ENCODE measurements around the gene CBLN2. TPM values are rescaled to one million over a fixed set of nuclear protein-coding genes. Genes with fewer than 3 reads are reported as not detected.

Gene CBLN2
- total RNA-seq, 1 experiment from 2014 or later, result not detected

GRCh38 chr18:72555968-72556367 lies 11.8 kb upstream of the CBLN2 start:
- Mint-ChIP-seq H3K4me1 (ENCODE audit: low read depth, unreplicated experiment) (no peaks in the 10 kb centered on the region), H3K36me3 (ENCODE audit: insufficient read depth, unreplicated experiment) (no peaks in the 10 kb centered on the region), H3K27me3 (ENCODE audit: insufficient read depth, unreplicated experiment) (no peaks in the 10 kb centered on the region), H3K4me3 (ENCODE audit: unreplicated experiment) (no peak overlapping the region), H3K27ac (ENCODE audit: unreplicated experiment) (no peak overlapping the region), H3K9me3 (ENCODE audit: unreplicated experiment) (no peaks in the 10 kb centered on the region)
- no peaks in the 10 kb centered on the region for H3K9me3 ChIP-seq
- BruUV-seq (replicated peaks), result no TSS peak
- no peak for DNase-seq
- no peak for TF ChIP-seq CTCF (IDR thresholded peaks at IDR 0.05; ENCODE audit: insufficient read depth in 1 of 2, low read depth in 1 of 2, low read length in 1 of 2, severe bottlenecking in 1 of 2, unreplicated experiment in 1 of 2)
- H3K4me3 ChIP-seq (ENCODE audit: low read depth, low read length), result no peak overlapping the region
- intact Hi-C loops (cut with micrococcal nuclease; ENCODE audit: unreplicated experiment), result no loop called here
- ChIA-PET POLR2A (no interaction called here), CTCF (no interaction called here)
- no peaks in the 10 kb centered on the region for H3K36me3 ChIP-seq (ENCODE audit: control insufficient read depth, insufficient read depth, low read length)
- no peaks in the 10 kb centered on the region for H3K4me1 ChIP-seq
- H3K27me3 ChIP-seq (replicated peaks; ENCODE audit: control insufficient read depth, insufficient read depth, low read length), result no peaks in the 10 kb centered on the region

DNA sequence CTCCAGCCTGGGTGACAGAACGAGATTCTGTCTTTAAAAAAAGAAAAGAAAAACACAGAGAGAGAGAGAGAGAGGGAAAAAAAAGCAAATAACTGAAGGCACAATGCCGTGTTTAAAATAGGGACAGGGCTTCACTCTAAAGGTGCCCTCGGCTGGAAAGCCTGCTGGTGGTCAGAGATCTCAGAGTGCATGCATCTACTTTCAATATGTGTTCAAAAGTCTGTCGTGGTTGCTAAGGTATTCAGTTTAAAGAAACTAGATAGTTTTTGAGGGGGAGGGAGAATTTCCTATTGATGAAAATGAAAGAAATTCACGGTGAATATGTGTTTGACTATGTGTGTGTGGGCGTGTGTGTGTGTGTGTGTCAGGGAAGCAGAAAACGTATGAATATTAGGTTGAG lies 11.0 kb upstream of the CBLN2 start:
- H3K27ac Mint-ChIP-seq (ENCODE audit: unreplicated experiment), result no peak overlapping the region
- H3K36me3 Mint-ChIP-seq (ENCODE audit: insufficient read depth, unreplicated experiment), result no peaks in the 10 kb centered on the region
- no peaks in the 10 kb centered on the region for H3K27me3 ChIP-seq (replicated peaks; ENCODE audit: control insufficient read depth, insufficient read depth, low read length)
- no peaks in the 10 kb centered on the region for H3K4me1 Mint-ChIP-seq (ENCODE audit: low read depth, unreplicated experiment)
- H3K4me3 ChIP-seq (ENCODE audit: low read depth, low read length), result no peak overlapping the region
- no peaks in the 10 kb centered on the region for H3K27me3 Mint-ChIP-seq (ENCODE audit: insufficient read depth, unreplicated experiment)
- DNase-seq, result no peak
- TF ChIP-seq CTCF (IDR thresholded peaks at IDR 0.05; ENCODE audit: insufficient read depth in 1 of 2, low read depth in 1 of 2, low read length in 1 of 2, severe bottlenecking in 1 of 2, unreplicated experiment in 1 of 2), result no peak
- no peaks in the 10 kb centered on the region for H3K4me1 ChIP-seq
- H3K9me3 ChIP-seq, result no peaks in the 10 kb centered on the region
- H3K4me3 Mint-ChIP-seq (ENCODE audit: unreplicated experiment), result no peak overlapping the region
- no TSS peak for BruUV-seq (replicated peaks)
- ChIA-PET POLR2A (no interaction called here), CTCF (no interaction called here)
- no peaks in the 10 kb centered on the region for H3K9me3 Mint-ChIP-seq (ENCODE audit: unreplicated experiment)
- H3K36me3 ChIP-seq (ENCODE audit: control insufficient read depth, insufficient read depth, low read length), result no peaks in the 10 kb centered on the region
- intact Hi-C loops (cut with micrococcal nuclease; ENCODE audit: unreplicated experiment), result no loop called here

DNA sequence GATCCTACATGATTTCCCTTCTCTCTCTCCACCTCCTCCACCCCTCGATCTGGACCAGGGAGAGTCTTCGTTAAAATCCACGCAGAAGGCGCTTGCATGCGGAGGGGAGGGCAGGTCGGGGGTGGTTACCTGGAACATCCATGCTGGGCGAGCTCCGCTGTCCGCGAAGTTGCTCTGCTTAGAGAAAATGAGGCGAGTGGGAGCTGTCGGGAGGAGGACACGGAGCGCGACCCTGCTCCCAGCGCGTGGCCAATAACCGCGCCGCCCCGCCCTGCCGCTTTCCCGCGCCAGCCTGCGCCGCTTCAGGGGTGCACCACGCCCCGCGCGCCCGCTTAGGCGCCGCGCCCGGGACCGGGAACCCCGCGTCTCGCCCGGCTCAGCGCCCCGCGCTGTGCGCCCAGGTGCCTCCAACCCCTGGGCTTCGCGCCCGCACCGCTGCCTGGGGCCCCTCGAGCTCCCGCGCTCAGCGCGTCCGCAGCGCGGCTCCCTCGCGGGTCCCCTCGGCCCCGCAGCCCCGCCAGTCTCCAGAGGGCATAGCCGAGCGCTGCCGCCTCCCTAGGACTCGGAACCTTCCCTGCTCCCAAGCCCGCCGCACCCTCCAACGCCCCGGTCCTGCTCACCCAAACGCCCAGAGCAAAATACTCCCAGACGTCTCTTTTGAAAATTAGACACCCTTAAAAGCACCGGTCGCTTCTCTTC lies 636 bp downstream of the CBLN2 start:
- no peak overlapping the region for H3K4me3 ChIP-seq (ENCODE audit: low read depth, low read length)
- Mint-ChIP-seq H3K27me3 (ENCODE audit: insufficient read depth, unreplicated experiment) (no peaks in the 10 kb centered on the region), H3K4me1 (ENCODE audit: low read depth, unreplicated experiment) (no peaks in the 10 kb centered on the region), H3K9me3 (ENCODE audit: unreplicated experiment) (no peaks in the 10 kb centered on the region), H3K4me3 (ENCODE audit: unreplicated experiment) (no peak overlapping the region), H3K27ac (ENCODE audit: unreplicated experiment) (no peak overlapping the region), H3K36me3 (ENCODE audit: insufficient read depth, unreplicated experiment) (no peaks in the 10 kb centered on the region)
- intact Hi-C loops (cut with micrococcal nuclease; ENCODE audit: unreplicated experiment), result no loop called here
- no TSS peak for BruUV-seq (replicated peaks)
- CTCF ChIA-PET, result no interaction called here
- no peaks in the 10 kb centered on the region for H3K4me1 ChIP-seq
- H3K36me3 ChIP-seq (ENCODE audit: control insufficient read depth, insufficient read depth, low read length), result no peaks in the 10 kb centered on the region
- DNase-seq, result no peak
- H3K9me3 ChIP-seq, result no peaks in the 10 kb centered on the region
- TF ChIP-seq CTCF (IDR thresholded peaks at IDR 0.05; ENCODE audit: insufficient read depth in 1 of 2, low read depth in 1 of 2, low read length in 1 of 2, severe bottlenecking in 1 of 2, unreplicated experiment in 1 of 2), result no peak
- POLR2A ChIA-PET, result no interaction called here
- H3K27me3 ChIP-seq (replicated peaks; ENCODE audit: control insufficient read depth, insufficient read depth, low read length), result no peaks in the 10 kb centered on the region

Data from Caco-2 (cell line).